NCI-H128 (cell line): Measurements from ENCODE around the gene FBXW5.

Source experiments
- DNase-seq: peaks from one replicate; lab custom pipeline; 2025; ENCODE audit not compliant: unreplicated experiment; lab: John Stamatoyannopoulos, UW

Gene FBXW5

DNA sequence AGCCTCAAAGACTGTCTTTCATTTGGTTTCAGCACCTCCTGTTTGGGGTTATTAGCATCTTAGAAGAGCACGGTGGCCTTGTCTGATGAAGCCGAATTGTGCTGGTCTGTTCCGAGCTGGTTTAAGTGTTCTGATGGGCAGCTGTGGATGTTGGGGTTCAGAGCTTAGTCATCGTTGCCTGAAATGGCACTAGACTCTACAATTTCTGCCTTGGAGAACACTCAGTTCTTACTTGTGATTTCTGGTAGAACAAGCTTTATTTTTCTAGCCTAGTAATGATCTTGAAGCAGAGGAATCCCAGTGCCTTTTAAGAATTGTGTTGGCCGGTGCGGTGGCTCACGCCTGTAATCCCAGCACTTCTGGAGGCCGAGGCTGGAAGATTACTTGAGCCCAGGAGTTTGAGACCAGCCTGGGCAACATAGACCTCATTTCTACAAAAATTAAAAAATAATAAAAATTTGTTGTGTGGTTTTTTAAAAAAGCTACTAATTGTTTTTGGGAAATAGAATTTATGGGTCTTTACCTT lies 7.8 kb downstream of the FBXW5 start:
- DNase-seq = no peak

DNA sequence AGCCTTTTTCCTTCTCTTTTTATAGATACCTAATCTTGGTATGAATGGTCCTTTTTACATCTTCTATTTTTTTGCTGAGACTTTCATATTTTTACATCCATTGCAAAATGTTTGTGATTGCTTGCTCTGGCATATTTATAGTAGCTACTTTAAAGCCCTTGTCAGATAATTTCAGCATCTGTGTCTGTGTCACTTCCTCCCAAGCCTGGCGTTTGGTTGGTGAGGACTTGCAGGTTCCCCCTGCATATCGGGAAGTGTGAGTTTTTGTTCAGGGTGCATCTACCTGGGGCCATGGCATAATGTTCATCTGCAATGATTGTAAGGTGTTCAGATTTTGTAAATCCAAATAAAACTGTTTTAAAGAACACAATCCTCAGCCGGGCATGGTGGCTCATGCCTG lies 8.9 kb downstream of the FBXW5 start:
- DNase-seq = no peak

DNA sequence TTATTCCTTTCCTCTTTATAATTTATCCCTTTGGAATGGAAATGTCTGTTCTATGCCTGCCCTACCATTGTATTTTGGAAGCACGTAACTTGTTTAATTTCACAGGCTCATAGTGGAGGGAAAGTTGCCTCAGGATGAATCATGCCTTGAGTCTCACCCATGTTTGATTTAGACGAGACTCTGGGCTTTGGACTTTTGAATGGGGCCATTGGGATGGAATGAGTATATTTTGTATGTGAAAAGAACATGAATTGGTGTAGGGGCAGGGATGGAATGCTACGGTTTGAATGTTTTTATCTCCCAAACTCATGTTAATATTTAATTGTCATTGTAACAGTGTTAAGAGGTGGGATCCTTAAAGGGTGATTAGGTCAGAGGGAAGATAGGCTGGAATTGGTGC lies 10.3 kb downstream of the FBXW5 start:
- DNase-seq = no peak

DNA sequence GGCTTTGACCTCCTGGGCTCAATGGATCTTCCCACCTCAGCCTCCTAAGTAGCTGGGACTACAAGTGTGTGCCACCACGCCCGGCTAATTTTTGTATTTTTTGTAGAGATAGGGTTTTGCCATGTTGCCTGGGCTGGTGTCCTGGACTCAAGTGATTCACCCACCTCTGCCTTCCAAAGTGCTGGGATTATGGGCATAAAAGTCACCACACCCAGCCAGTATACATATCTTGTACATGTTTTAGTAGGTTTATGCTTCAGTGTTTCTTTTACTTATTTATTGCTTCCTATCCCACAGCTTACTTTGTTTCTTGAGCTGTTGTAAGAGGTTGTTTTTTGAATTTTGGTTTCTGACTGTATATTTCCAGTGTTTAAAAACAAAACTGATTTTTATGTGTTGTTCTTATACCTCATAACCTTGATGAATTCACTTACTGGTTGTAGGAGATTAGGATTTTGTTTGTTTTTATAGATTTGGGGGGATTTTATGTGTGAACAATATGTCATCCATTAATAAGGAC lies 12.9 kb downstream of the FBXW5 start:
- DNase-seq = no peak

DNA sequence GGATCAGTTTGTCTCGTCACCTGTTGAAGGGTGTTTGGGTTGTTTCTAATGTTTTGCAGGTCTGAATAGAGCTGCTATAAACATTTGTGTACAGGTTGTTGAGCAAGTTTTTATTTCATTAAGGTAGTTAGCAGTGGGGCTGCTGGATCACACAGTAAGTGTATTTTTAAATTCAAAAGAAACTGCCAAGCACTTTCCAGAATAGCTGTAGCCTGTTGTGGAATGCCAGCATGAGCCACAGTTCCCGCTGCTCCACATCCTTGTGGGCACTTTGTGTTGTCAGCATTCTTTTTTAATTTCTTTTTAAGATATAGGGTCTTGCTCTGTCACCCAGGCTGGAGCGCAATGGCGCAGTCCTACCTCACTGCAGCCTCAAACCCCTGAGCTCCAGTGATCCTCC lies 14.5 kb downstream of the FBXW5 start:
- no peak for DNase-seq

DNA sequence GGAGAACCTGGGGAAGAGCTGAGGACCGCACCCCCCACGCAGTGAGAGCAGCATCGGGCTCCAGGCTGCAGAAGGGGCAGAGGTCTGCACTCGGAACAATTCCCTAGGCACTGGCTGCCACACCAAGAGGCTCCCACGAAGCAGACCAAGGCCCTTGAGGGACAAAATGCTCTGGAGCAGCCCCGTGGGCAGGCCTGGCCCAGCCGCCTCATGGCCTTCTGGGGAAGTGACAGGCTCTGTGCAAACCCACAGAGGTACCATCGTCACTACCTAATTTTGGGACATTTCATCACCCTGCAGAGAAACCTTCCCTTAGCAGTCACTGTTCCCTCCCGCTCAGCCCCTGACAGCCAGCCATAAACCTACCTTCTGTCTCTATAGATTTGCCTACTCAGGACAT lies 15.9 kb downstream of the FBXW5 start:
- no peak for DNase-seq

DNA sequence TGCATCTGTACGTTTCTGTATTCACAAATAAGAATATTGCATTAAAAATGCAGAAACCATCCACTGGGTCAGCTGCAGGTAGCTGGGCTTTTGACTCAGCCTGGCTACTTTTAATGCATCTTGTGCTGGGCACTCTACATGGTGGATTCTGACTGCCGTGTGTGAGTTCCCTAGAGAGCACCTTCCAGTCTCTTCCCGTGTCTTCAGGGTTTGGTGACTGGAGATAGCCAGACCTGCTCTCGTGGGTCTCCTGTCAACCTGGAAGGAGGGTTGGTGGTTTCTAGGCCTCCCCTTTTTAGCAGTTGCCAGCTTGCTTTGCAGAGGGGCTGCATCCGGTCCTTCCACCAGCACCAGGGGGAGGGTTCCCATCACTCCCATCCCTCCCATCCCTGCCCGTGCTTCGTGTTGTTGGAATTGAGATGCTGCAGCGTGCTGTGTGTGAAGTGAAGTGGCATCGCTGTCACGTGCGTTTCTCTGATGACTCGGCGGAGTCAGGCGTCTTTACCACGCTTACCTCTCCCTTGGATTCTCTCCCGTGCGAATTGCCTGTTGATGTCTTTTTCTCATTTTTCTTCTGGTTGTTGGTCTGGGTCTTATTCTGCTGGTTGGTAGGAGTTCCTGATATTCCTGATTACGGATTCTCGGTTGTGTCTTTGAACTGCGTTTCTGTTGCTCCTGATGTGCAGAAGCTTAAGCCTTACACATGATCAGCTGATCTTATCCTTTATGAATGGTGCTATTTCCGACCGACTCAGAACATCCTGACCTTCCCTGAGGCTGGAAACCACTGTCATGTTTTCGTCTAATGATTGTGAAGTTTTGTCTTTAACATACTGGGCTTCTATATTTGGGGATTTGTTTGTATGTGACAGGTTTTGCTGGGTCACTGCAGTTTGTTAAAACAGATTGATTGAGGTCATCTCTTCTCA lies 16.9 kb downstream of the FBXW5 start:
- no peak for DNase-seq

DNA sequence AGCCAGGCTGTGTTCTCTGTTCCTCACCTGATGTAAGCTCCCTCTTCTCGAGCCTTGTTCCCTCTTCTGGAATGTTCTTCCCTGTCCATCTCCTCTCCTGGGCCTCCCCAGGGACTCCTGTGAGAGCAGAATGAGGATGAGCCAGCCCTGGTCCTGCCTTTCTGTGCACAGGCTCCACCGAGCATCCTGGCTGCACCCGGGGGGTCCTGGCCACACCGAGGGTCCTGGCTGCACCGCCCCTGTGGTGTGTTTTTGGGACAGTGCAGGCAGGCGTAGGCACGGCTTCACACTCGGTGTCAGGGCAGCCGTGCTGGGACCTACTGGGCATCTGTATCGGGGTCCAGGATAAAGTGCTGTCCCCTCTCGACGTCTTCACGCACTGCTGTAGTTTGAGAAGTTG lies 17.8 kb downstream of the FBXW5 start:
- DNase-seq = no peak

DNA sequence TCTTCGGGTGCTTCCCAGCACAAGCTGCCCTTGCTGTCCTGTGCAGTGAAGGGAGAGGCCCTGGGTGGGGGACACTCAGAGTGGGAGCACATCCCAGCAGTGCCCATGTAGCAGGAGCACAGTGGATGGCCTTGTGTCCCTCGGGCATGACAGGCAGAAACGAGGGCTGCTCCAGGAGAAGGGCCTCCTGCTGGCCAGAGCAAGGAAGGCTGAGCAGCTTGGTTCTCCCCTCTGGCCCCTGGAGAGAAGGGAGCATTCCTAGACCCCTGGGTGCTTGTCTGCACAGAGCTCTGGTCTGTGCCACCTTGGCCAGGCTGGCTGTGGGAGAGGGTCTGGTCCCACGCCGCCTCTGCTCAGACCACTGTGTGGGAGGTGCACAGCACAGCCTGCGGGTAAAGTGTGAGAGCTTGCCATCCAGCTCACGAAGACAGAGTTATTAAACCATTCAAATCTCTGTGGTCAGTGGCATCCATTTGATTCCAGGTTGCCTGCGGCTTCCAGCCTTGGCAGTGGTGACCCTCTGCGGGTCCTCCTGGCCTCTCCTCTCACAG lies 18.3 kb downstream of the FBXW5 start:
- no peak for DNase-seq

DNA sequence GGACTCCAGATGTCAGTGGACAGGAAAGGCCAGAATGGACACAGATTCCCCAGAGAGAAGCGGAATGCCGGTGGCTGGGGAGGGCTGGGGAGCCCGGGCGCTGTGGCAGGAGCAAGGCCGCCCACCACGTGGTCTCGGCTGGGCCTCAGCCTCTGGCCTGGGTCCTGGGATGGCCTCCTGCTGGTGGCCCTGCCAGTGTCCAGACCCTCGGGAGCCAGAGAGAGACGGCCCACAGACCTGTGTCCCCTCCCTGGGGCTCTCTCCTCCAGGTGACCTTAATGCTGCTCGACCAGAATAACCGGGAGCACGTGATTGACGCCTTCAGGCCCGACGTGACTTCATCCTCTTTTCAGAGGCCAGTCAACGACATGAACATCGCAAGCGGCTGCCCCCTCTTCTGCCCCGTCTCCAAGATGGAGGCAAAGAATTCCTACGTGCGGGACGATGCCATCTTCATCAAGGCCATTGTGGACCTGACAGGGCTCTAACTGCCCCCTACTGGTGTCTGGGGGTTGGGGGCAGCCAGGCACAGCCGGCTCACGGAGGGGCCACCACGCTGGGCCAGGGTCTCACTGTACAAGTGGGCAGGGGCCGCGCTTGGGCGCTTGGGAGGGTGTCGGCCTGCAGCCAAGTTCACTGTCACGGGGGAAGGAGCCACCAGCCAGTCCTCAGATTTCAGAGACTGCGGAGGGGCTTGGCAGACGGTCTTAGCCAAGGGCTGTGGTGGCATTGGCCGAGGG lies 19.0 kb downstream of the FBXW5 start:
- no peak for DNase-seq

DNA sequence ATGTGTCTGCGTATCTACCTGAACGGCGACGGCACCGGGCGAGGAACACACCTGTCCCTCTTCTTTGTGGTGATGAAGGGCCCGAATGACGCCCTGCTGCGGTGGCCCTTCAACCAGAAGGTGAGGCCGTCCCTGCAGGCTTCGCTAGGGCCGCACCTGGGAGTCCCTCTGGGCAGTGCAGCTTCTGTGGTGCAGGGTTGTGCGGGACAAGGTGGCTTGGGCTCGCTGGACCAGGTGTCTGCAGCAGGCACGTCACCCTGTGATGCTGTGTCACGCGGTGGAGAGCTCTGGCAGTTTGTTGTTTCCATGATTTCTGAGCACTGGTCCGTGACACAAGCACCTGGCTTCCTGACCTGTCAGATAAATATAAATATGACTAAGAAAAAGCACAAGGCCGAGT lies 20.7 kb downstream of the FBXW5 start:
- no peak for DNase-seq

DNA sequence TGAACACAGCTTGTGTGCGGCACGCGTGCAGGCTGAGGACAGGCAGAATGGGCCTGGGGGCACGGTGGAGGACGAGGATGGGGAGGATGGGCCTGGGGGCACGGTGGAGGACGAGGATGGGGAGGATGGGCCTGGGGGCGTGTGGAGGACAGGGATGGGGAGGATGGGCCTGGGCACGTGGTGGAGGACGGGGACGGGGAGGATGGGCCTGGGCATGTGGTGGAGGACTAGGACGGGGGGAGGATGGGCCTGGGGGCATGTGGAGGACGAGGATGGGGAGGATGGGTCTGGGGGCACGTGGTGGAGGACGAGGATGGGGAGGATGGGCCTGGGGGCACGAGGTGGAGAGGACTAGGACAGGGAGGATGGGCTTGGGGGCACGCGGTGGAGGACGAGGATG lies 22.0 kb downstream of the FBXW5 start:
- DNase-seq = no peak

DNA sequence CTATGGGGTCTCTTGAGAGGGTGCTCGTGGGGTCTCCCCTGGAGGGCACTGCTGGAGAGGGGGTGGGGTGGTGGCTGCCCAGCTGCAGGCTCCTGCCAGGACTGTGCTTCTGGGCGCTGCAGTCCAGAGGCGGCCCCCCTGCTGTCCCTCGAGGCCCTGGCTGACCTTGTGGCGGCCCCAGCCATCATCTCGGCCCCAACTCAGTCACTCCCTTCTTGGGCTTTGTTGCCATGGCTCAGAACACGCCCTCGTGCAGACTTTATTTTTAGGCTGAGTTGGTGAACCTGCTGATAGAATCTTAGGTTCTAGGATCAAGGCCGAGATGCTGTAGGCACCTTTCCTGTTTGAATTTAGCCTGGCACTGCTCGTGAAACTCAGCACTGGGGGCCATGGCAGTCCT lies 22.8 kb downstream of the FBXW5 start:
- DNase-seq = no peak

DNA sequence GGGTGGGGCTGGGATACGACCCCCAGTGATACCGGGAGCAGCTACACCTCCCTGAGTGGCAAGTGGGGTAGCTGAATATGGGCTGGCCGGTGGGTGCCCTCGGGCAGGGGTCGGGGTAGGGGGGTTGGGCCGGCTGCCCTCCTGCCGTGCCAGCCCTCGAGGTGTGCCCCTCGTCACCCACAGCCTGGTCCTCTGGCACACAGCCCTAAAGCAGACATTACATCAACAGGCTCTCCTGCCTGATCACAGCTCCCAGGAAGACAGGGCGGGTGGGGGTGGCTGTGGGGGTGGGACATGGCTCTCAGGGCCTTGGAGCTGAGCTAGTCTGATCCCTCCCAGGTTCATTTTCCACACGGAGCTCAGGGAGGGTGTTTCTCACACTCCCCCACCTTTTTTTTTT lies 23.2 kb downstream of the FBXW5 start:
- DNase-seq = no peak

DNA sequence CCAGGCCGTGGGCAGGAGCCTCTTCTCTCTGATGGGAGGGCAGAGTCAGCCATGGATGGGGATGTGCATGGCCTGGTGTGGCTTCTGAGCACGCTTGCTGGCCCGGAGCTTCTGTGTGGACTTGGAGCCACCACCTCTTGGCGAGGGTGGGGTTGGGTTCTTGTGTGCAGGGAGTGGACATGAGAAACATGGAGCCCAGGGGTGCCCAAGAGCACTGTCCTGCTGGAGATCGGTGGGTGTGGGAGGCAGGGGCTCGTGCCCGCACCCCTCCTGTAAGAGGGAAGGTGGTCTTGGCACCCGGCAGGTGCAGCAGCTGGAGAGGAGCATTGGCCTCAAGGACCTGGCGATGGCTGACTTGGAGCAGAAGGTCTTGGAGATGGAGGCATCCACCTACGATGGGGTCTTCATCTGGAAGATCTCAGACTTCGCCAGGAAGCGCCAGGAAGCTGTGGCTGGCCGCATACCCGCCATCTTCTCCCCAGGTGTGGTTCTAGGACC lies 23.8 kb downstream of the FBXW5 start:
- no peak for DNase-seq

DNA sequence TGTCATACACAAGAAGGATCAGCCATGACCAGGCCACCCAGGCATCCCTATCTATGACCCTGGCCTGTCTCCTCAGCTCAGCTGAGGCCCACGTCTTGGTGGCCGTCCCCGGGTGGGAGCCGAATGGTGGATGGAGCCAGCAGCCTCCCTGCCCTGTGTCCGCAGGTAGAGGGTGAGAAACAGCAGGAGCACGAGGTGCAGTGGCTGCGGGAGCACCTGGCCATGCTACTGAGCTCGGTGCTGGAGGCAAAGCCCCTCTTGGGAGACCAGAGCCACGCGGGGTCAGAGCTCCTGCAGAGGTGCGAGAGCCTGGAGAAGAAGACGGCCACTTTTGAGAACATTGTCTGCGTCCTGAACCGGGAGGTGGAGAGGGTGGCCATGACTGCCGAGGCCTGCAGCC lies 24.5 kb downstream of the FBXW5 start:
- no peak for DNase-seq

DNA sequence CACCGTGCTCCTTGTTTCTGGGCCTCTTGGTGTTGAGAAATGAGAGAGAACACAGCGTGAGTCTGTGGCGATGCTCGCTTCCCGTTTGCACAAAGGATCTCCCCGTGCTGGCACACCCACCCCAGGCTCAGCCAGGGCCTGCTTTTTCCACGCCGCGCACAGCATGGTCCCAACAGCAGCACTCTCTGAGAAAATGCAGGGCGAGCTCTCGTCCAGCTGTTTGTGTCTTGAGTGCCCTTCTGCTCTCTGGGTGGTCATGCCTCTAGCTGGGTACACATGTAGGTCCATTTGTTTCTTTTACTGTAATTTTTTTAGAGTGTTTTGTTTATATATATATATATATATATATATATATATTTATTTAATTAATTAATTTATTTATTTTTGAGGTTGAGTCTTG lies 26.6 kb downstream of the FBXW5 start:
- no peak for DNase-seq

DNA sequence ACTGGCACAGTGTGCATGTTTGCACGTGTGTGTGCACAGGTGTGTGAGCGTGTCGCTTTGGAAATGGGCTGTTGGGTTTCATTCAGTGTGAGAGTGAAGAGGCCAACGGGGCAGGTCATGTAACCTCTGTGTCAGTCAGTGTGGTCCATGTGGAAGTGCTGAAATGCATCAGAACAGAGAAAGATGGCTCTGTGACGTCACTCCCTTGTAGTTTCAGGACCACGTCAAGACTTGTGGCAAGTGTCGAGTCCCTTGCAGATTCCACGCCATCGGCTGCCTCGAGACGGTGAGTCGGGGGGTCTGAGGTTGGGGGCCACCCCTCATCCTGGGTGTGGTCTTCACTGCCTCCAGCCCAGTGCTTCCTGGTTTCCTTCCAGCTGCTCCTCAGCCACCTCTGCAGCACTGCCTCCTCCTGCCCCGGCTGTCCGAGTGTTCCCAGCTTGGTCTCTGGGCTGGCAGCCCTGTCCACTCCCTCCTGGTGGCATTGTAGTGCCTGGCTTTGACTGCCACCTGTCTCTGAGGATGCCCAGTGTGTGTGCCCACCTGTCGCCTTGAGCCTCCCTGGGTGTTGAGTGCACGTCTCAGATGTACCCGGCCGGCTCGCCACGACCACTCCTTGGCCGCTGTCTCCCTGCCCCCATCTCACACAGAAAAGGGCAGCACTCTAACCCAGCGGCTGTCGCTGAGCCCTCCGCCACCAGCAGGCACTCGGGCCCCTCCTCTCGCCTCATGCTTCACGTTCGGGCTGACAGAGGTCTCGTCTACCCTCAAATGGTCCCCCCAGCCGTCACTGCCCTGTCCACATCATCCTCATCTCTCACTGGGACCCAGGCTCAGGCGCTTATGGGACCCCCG lies 28.0 kb downstream of the FBXW5 start:
- no peak for DNase-seq

DNA sequence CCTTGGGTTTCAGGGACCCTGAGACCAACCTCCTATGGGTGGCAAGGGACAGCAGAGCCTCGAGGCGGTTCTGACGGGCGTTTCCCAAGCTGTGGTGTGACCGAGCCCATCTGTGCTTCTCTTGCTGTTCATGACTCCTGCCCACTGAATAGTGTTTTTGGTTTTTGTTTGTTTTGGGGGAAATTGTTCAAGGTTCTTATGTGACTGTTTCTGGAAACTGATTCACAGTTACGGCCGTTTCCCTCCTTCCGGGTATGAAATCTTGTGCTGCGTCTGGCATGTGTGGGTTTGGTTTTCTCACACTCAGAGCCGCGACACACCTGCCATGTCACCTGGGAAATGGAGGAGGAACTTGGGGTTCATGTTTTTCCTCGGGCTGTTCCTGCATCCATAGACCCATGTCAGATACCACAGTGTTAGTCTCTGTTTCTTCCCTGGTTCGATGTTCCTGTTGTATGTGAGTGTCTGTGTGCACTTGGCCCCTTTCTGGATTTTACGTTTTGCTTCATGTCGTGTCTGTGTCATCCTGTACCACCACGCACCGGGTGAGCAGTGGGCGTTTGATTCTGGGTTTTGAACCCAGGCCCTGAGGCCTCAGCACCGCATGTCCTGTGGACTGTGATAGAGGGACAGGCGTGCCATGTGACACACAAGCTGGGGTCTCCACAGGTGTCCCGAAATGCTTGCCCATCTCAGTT lies 28.8 kb downstream of the FBXW5 start:
- no peak for DNase-seq
